ENCODE measurements around the gene PCCA.
A peak's percentile ranks its signal among the peaks of the same experiment; 100 is the strongest.

The PCCA gene

DNA sequence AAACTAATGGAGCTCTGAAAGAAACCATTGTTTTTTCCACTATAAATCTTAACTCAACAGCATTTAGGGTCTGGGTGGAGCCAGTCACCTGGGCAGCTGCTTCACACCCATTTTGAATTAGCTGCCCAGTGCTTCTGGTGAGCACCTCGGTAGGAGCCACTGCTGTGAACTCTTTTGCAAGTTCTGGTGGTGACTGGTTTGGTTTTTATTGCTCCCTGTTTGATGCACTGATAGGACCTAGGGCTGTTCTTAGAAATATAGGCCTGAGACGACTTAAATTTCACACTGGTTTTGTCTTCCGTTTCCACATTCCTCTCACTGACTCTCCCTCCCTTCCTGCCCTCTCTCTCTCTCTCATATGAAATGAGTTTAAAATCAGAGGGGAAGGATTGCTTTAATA lies 395.8 kb downstream of the PCCA start:
- DNase-seq, result no peak

DNA sequence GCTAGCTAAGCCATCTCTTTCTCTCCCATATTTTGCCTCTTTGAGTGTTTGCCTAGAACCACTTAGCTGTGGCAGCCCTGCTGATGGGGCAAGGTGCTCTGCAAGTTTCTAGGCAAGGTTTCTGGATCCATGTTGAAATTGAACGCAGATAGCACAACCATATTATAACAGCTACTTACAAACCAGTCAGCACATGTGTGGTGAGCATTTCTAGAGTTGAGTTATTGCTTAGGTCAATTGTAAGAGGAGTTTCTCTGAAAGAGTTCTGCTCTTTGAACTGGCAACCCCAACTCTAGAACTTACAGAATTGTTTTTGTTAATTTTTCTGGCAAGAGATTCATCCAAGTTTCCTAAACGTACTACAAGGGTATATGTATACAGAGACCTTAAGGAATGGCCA lies 396.4 kb downstream of the PCCA start:
- no peak for DNase-seq

DNA sequence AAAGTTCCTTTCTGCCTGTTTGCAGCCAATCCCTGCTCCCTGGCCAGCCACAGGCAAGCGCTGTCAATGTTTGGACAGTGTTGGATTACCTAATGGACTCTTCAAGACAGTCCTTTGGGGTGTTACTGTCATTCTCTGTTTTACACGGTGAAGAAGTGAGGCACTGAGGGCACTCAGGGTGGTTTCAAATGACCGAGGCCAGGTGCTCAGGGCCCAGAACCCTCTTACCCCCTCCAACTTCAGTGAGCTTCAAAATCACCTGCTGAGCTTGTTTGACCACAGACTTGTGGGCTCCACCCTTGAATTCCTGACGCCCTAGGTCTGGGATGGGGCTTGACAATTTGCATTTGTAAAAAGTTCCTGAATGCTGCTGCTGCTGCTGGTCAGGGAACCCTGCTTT lies 401.8 kb downstream of the PCCA start:
- peak; percentile 94 for DNase-seq

DNA sequence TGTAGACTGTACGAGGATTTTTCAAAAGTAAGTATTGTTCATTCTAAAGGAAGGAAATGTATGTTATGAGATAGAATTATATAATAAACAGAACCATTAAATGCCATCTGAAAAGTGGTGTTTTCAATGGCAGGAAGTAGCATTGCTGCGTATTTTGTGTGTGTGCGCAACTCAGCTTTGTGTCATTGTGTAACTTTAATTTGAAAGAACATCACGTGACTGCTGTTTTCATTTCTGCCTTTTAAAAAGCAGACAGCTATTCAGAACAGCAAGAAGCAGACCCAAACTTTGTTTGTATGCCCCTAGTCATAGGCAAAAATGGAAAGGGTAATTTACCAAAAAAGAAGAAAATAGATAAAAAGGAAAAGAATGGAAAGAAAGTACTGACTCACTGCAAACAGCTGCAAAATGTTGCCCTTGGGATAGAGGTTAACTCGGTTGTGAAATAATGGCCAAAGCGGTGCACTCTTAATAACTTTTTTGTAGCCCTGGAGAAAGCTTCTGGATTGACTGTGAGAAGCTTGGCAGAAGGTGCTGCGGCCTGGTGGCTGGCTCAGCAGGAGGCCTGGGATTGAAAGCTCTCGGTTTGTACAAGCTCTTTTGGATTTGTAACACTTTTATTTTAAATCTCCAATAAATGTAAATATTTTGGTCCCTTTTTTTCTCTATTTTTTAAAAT lies 402.4 kb downstream of the PCCA start:
- no peak for DNase-seq

DNA sequence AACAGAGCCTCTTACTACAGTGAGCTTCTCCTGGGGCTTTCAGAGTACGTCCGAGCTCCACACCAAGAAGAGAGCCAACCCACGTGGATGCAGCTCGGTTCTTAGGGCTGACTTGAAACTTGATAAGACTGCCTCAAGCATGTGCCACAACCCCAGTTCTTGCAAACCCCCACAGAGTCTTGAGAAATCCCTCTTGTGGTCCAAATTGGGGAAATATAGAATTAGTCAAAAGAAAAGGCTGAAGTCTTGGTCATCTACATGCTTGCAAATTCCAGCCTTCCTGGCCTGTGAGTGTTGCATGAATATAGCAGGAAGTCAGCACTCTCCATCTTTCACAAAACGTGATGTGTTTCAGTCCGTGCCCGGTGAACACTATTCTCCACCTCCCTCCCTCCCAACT lies 404.5 kb downstream of the PCCA start:
- no peak for DNase-seq

DNA sequence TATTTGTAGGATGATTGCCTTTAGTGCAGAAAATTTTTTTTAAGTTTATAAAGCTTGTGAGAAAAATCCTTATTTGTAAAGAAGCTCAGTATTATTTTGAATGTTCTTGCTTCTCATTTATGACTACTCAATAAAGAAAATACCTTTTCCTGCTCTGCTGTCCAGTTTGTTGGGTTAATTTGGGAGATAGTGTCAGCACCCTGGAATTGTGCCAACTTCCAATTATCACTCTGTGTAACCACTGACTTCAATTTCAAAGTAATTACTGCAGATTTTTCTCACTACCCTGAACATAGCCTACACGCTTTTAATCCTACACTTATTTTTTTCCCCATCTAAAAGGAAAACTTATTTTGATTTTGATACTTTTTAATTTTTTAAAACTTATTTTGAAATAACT lies 406.6 kb downstream of the PCCA start:
- DNase-seq, result no peak

DNA sequence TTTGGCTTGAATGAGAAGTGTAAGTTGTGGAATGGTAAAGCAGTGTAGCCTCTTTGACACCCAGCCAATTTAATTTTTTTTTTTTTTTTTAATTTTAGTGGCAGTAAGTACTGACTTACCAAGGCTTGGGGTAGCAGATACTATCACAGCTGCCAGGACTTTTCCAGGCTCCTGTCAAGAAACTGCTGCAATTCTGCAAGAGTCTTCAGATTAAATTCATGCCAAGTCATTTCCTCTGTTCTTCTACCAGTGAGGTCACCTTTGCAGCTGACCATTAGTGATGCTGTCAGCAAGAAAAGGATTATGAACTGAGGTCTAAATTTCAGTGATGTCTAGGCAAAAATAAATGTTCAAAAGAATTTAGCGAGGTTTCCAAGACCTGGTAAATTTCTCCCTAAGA lies 408.5 kb downstream of the PCCA start:
- DNase-seq, result no peak

DNA sequence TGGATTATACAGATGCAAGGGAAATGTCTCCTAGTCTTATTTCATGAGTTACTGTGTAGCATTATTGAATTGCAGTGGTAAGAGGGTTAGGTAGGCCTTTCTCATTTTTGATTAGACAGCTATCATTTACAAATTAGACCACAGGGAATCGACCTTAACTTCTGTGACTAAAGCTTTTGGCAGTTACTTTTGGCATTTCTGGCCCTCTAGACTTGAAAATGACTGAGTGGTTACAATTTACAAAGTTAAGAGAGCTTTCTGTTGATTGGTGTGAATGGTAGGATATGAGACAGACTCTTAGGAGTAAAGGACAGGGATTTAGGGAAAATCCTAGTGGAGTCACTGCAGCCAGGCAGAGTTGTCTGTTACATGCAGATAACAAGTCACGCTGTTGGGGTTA lies 413.6 kb downstream of the PCCA start:
- no peak for DNase-seq

DNA sequence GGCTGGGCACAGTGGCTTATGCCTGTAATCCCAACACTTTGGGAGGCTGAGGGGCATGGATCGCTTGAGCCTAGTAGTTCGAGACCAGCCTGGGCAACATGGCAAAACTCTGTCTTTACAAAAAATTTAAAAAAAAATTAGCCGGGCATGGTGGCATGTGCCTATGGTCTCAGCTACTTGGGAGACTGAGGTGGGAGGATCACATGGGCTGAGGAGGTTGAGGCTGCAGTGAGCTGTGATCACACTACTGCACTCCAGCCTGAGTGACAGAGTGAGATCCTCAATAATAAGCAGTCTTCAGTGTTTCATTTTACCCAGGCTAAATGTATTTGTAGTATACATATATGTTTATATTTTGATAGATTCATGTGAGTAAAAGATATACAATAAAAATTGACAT lies 414.7 kb downstream of the PCCA start:
- DNase-seq, result no peak

DNA sequence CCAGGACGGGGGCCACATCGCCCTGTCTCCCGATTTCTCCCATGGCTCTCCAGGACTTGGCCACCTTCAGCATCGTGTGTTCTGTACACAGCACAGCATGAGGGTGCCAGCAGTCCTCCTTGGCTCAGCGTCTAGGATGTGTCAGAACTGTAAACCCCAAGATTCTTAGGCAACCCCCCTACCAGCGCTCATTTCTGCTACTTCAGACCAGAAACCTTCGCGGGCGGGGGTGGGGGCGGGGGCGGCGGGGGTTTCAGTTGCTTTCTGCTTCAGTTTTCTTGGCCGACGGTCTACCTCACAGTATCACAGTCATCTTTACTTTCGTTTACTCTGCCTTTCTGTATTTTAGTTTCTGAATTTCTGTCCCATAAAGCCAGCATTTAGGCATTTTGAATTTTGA lies 417.3 kb downstream of the PCCA start:
- DNase-seq, result no peak

DNA sequence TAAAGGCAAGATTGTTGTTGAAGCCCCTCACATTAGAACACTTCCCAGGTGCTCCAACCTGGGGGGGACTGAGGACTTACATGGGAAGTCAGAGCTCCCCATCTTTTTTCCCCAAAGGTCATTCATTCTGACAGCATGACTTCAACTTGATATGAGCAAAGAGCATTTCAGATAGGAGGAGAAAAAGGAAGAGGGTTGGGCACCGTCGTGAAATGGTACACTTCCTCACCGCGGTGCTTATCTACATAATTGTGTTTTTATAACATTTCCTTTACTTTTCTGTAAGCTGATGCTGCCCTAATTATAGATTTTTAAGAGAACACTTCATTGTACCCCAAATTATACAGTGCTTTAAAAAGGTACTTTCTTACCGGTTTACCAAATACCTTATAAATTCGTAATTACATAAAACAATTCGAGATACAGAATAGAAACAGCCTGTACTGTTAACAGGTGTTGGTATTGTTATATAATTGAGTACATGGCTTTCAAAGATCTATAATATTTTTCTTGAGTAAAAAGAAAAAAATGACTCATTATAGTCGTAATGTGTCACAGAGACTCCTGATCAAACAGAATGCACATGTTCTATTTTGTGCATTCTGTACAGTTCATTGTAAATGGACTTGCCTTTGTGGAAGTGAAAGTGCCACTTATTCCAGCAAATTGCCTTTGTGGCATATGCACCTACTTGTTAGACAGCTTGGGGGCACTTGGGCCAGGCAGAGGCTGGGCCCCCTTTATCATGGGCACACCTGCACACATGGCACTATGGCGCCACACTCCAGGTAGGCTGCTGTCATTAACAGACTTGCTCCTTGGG lies 417.9 kb downstream of the PCCA start:
- DNase-seq, result peak; percentile 57

DNA sequence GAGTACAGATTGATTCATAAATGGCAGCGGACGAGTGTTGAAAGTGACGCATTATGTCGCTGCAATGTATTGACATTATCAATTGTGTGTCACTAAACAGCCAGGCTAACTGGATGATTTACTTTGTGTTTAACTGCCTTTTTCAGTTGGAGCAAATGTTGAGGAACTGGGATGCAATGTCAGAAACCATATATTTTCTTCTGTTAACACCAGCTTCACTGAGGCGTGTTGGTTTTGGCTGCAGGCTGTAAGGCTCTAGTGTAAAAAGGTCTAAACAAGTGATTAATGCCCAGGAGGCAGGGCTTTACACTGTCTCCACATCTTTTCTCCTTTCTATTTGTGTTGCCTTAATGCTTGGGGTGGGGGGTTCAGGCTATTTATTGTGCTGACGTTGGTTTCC lies 419.6 kb downstream of the PCCA start:
- DNase-seq, result peak; percentile 74

DNA sequence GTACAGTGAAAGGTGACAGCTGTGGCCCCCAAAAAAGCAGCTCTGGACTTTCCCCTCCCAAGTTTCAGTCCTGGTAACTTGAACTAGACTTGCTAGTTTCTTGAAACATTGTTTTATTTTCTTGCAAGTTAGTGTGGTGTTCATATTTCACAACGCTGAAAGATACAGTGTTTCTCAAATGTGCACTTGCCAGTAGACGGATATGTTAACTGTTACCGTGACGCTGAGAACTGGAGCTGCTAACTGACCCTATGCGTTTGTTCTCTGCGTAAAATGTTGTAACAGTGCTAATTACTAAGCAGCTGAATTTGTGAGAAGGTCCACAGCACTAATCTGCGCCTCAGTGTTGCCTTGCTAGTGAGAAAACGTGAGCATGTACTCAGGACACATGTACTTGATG lies 420.1 kb downstream of the PCCA start:
- no peak for DNase-seq

DNA sequence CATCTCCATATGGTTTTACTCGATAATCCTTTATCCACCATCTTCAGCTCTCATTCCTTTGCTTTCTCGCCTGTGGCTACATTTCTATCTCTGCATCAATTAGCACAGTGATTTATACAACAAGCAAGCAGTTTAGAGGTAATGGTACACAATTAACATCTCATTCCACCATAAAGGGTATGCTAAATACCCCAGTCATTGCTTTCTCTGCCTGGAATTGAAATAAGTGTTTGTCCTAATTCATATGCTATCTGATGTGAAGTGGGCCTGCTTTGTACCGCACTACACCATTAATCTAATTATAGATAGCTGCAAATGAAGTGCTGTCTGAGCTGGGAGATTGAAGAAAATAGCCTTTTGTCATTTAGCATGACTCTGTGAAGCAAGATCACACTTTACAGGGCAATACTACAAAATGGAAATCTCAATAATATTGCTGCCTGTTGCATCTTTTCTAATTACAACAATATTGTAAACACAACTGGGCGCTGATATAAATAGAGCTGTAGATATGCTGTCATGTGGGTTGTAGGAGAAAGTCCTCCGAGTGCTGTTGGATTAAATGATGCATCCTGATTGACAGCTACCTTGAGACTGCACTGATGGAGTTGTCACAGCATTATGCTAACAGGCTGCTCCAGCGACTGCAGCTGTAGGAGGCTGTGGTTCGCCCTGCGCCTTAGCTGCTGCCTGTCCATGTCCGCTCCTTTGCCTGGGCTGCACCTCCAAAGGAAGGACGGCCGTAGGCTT lies 421.5 kb downstream of the PCCA start:
- no peak for DNase-seq

DNA sequence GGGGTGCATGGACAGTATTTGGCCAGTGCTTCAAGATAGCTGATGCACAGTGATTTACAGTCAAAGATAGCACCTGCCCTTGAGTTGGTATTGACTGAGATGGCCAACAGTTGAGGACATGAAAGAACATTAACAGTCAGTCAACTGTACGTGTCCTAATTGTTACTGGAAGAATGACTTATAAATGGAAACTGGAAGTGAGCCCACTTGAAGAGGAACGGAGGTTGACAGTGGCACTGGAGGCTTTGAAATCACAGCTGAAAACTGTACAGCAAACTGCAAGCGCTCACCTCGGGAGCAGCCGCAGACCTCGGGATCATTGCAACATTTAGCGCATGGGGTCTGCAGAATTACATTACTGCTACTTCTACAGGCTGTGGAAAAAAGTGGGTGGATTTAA lies 422.6 kb downstream of the PCCA start:
- no peak for DNase-seq

DNA sequence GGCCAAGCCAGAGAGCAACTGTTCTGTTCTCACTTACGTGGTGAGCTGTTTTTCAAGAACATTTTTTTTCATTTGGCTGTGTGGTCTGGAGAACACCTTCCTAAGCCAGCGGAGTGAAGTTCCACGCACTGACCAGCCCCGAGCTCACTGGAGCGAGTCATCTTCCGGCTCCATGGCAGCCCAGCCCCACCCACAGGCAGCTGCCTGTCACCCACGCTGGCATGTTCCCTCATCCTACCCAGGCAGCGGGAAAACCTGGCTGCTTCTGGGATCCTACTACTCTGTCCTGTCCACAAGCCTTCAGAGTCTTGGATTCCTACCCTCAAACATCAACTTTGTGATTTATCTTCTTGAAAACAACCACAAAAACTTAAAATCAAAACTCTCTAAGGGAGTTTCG lies 423.5 kb downstream of the PCCA start:
- no peak for DNase-seq

DNA sequence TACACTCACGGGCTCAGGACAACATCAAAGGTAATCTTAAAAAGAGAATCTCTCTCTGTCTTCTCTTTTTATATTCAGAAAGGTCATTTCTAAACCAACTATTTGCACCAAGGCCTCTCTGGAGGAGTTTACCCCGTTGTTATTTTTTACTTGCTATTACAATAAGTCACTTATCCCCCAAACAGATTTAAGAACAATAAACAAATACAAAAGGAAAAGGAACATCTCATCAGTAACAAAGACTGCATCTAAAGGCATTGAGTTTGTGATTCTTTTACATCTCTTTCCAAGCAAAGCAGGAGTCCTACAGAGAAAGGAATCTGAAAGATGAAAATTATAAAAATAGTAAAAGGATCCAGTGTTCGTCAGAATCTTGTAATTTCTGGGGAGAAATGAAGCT lies 424.3 kb downstream of the PCCA start:
- DNase-seq, result no peak

DNA sequence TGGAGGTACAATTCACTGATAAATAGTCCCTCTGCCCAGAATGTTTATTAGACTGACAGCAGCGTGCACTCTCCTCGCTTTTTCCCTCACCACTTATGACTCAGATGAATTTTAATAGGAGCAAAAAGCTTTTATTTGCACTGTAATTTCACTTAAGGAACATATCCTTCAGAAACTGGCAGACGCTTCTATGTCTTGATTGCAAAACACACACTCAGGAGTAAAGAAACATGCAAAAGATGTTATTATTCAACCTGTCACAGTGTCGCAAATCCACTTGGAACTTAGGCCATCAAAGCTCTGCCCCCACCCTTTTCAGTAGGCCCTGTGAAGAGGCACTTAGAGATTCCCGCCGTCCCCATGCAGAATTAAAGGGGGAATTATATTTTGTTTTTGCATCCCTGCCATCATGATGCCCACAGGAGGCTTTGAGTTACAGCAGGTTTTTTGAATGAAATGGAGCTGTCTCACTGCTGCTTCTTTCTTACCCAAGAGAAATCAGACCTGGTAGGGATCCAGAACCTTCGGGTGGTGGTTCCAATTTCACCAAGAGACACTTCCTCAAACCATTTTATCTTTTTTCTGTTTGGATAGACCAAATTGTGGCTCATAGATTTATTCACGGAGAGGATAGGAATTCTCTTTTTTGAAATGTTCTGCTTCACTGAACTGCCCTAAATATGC lies 425.2 kb downstream of the PCCA start:
- peak; percentile 27 for DNase-seq

DNA sequence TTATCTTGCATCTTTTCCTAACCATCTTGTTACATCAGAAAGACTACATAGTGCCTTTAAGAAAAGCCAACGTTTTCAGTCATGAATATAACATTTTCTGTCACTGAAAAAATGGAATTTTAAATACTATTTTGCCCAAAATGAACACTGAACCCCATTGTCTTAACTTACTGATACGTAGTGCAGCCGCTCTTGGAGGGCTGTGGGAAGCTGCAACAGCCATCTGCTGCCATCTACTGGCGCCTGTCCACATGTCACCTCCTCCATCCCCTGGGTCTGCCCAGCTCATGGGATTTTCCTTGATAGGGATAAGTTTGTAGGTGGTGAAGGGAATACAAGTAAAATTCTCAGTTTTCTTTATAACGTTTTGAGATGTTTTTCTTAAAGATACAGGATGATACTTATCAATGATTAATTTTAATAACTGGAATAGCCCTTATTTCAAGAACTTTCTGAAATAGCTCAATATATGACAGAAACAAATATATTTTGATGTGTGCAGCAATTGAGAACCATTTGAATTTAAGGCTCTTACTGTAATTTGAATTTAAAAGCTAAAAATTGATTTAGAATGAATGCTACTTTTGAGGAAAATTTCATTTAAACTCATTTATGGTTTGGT lies 426.0 kb downstream of the PCCA start:
- DNase-seq, result peak; percentile 55

DNA sequence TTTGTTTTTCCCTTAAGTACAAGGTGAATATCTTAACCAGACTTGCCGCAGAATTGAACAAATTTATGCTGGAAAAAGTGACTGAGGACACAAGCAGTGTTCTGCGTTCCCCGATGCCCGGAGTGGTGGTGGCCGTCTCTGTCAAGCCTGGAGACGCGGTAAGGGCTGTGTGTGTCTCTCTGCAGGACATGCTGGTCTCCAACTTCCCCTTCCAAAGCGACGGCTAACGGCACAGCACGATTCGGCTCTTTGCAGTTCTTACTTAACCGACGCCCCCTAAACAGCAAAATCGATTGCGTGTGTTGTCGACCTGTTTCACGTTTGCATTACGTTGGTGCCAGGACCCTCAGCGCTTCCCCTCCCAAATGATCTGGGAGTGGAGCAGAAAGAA lies 426.5 kb downstream of the PCCA start:
- no peak for DNase-seq

DNA sequence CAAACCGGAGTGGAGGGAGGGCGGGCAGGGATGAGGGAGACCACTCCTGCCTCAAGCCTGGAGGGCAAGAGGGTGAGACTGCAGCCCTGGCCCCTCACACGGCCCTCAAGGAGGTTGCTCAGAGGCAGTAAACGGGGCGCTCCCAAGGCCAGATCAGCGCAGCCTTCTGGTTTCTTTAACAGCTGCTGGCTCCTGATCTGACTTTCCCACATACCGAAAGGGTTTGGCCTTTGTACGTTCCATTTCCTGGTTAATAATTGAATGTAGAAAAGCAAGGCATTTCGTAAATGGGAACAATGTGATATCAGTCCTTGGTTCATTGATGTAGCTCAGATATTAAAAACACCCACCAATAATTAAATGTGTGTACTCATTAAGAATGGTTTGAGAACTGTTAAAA lies 428.2 kb downstream of the PCCA start:
- no peak for DNase-seq

DNA sequence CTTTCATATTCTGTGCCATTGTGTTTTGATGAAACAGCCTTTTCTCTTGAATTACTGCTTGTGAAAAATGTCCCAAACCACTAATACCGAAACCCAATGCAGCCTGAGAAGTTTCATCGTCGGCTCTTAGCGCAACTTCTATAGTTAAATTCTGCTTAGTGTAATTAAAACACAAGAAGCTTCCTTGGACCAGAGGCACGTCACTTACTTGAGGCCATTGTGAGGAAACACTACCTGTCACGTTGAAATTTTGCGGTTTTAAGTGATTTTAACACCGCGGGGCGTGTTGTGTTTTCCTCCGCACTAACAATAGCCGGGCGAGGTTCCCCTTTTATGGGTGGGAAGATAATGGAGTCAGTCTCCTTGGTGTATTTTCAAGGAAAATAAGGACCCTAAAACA lies 428.8 kb downstream of the PCCA start:
- no peak for DNase-seq

All from DMS153 (cell line).